GM12874 (cell line): ENCODE data around the gene CALR3.

Experiments
- TF ChIP-seq, protein P1 (sequence below): IDR thresholded peaks from 2 replicates; pipeline ENCODE4 v1.5.1; 2011; ENCODE audit warnings: low read depth, mild to moderate bottlenecking, control low read depth, low read length, moderate library complexity; ENCODE audit not compliant: insufficient read depth

The CALR3 gene

GRCh38 chr19:16497042-16497441 lies 1.1 kb upstream of the CALR3 start:
- TF ChIP-seq, protein P1, sequence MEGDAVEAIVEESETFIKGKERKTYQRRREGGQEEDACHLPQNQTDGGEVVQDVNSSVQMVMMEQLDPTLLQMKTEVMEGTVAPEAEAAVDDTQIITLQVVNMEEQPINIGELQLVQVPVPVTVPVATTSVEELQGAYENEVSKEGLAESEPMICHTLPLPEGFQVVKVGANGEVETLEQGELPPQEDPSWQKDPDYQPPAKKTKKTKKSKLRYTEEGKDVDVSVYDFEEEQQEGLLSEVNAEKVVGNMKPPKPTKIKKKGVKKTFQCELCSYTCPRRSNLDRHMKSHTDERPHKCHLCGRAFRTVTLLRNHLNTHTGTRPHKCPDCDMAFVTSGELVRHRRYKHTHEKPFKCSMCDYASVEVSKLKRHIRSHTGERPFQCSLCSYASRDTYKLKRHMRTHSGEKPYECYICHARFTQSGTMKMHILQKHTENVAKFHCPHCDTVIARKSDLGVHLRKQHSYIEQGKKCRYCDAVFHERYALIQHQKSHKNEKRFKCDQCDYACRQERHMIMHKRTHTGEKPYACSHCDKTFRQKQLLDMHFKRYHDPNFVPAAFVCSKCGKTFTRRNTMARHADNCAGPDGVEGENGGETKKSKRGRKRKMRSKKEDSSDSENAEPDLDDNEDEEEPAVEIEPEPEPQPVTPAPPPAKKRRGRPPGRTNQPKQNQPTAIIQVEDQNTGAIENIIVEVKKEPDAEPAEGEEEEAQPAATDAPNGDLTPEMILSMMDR, result no peak

GRCh38 chr19:16496613-16496983 lies 631 bp upstream of the CALR3 start:
- TF ChIP-seq, protein P1, result no peak

DNA sequence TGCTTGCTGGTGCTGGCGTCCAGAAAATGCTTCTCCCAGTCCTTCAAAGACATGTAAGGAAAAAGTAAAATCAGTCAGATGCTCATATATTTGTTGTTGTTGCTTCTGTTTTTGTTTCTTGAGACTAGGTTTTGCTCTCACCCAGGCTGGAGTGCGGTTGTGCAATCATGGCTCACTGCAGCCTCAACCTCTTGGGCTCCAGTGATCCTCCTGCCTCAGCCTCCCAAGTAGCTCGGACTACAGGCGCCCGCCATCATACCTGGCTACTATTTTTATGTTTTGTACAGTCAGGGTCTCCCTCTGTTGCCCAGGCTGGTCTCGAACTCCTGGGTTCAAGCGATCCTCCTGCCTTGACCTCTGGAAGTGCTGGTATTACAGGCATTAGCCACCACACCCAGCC lies 13.2 kb downstream of the CALR3 start:
- TF ChIP-seq, protein P1, result no peak

GRCh38 chr19:16477311-16477710 lies 18.7 kb downstream of the CALR3 start:
- TF ChIP-seq, protein P1, result no peak

DNA sequence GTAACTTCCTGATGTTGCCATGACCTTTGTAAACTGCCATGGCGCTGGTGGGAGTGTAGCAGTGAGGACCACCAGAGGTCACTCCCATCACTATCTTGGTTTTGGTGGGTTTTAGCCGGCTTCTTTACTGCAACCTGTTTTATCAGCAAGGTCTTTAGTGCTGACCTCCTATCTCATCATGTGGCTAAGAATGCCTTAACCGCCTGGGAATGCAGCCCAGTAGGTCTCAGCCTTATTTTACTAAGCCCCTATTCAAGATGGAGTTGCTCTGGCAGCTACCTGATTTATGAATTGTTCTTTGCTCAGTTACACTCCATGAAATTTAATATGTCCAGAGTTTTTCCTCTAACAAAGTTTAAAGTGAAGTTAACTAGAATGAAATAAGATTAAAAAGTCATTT lies 19.6 kb downstream of the CALR3 start:
- TF ChIP-seq, protein P1, result no peak

DNA sequence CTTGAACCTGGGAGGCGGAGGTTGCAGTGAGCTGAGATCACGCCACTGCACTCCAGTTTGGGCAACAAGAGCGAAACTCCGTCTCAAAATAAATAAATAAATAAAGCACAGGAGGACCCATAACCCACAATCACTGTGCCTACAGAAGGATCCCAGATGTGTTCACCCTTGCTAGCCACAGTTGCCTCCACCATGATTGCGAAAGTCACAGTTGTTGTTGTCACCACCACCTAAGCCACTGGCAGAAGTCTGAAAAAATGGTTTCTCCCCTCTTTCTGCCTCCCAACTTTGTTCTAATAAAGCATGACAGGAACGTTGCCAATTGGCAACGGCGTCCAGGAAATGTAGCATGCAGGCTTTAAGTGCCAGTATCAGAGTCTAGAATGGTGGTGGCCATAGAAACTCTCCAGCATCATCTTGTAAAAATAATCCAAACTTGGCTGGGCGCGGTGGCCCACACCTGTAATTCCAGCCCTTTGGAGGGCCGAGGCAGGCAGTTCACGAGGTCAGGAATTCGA lies 22.0 kb downstream of the CALR3 start:
- TF ChIP-seq, protein P1, result no peak

DNA sequence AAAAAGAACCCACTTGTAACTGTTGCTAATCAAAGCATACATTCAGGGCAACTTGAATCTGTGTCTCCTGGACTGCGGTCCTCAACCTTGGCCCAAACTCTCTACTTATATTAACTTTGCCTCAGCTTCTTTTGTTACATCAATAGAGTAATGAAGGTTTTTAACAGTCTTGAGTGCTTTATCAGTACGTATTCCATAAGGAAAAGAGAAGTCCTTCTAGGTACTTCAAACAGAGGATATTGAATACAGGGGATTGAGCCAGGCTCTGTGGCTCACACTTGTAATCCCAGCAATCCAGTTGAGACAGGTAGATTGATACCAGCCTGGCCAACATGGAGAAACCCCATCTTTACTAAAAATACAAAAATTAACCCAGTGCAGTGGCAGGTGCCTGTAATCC lies 23.0 kb downstream of the CALR3 start:
- TF ChIP-seq, protein P1, result no peak
